Activated naive CD8-positive, alpha-beta T cell treated with anti-CD3 and anti-CD28 coated beads, Interleukin-2, amount 50 U/mL, for 24 hours (primary cell): ENCODE measurements around the gene UCP2.

Experiments used
- ATAC-seq: fragments of 150-1000 bp; cut with Tn5 transposase; one replicate; pipeline ENCODE4 v1.10.0; 2021
- DNase-seq: peaks from one replicate; pipeline ENCODE4 v3.0.0; 2021
- H3K27ac Mint-ChIP-seq: one replicate; pipeline ENCODE4 v1.8.0; 2021; ENCODE audit warnings: mild to moderate bottlenecking, mixed read lengths
- H3K27me3 Mint-ChIP-seq: one replicate; pipeline ENCODE4 v1.8.0; 2021; ENCODE audit warnings: mixed read lengths
- H3K36me3 Mint-ChIP-seq: one replicate; pipeline ENCODE4 v1.8.0; 2021; ENCODE audit warnings: low read depth, mixed read lengths
- H3K4me1 Mint-ChIP-seq: one replicate; pipeline ENCODE4 v1.8.0; 2021; ENCODE audit warnings: mixed read lengths
- H3K4me3 Mint-ChIP-seq: one replicate; pipeline ENCODE4 v1.8.0; 2021; ENCODE audit warnings: mild to moderate bottlenecking, moderate library complexity, mixed read lengths
- H3K9me3 Mint-ChIP-seq: one replicate; pipeline ENCODE4 v1.8.0; 2021; ENCODE audit warnings: mixed read lengths

Gene UCP2

GRCh38 chr11:74004759-74005615 lies 22.3 kb upstream of the UCP2 start:
- H3K4me1 Mint-ChIP-seq: peaks cover 70% of the 10 kb centered on the region
- H3K27ac Mint-ChIP-seq: peak overlapping the region; percentile 77
- peak; percentile 99 for ATAC-seq

GRCh38 chr11:74004046-74004695 lies 21.5 kb upstream of the UCP2 start:
- peak overlapping the region; percentile 52 for H3K27ac Mint-ChIP-seq
- no peak for DNase-seq
- peaks cover 4% of the 10 kb centered on the region for H3K36me3 Mint-ChIP-seq
- no peak overlapping the region for H3K4me3 Mint-ChIP-seq
- H3K4me1 Mint-ChIP-seq: peaks cover 72% of the 10 kb centered on the region
- H3K27me3 Mint-ChIP-seq: no peaks in the 10 kb centered on the region
- ATAC-seq: no peak
- H3K9me3 Mint-ChIP-seq: no peaks in the 10 kb centered on the region

More at GRCh38 chr11:74004759-74005615, 22.3 kb upstream of the UCP2 start:
- Mint-ChIP-seq H3K4me3 (peak overlapping the region; percentile 22), H3K27me3 (no peaks in the 10 kb centered on the region), H3K9me3 (no peaks in the 10 kb centered on the region), H3K36me3 (peaks cover 4% of the 10 kb centered on the region)
- peak; percentile 77 for DNase-seq

- peaks cover 4% of the 10 kb centered on the region for H3K36me3 Mint-ChIP-seq
Observed at GRCh38 chr11:74002832-74003231, 20.2 kb upstream of the UCP2 start.

GRCh38 chr11:74001822-74002286 lies 19.2 kb upstream of the UCP2 start:
- ATAC-seq: no peak
- DNase-seq: no peak
- no peak overlapping the region for H3K4me3 Mint-ChIP-seq
- H3K9me3 Mint-ChIP-seq: no peaks in the 10 kb centered on the region
- no peaks in the 10 kb centered on the region for H3K27me3 Mint-ChIP-seq
- H3K4me1 Mint-ChIP-seq: peaks cover 72% of the 10 kb centered on the region
- H3K36me3 Mint-ChIP-seq: peaks cover 4% of the 10 kb centered on the region
- H3K27ac Mint-ChIP-seq: peak overlapping the region; percentile 50

More at GRCh38 chr11:74002832-74003231, 20.2 kb upstream of the UCP2 start:
- H3K27ac Mint-ChIP-seq: no peak overlapping the region
- H3K4me3 Mint-ChIP-seq: no peak overlapping the region
- DNase-seq (no peak), ATAC-seq (no peak)
- no peaks in the 10 kb centered on the region for H3K9me3 Mint-ChIP-seq
- no peaks in the 10 kb centered on the region for H3K27me3 Mint-ChIP-seq
- peaks cover 70% of the 10 kb centered on the region for H3K4me1 Mint-ChIP-seq

- Mint-ChIP-seq H3K36me3 (peaks cover 4% of the 10 kb centered on the region), H3K4me3 (no peak overlapping the region), H3K4me1 (peaks cover 72% of the 10 kb centered on the region), H3K27ac (peak overlapping the region; percentile 68), H3K27me3 (no peaks in the 10 kb centered on the region), H3K9me3 (no peaks in the 10 kb centered on the region)
- DNase-seq (no peak), ATAC-seq (no peak)
Observed at GRCh38 chr11:74000307-74001133, 17.9 kb upstream of the UCP2 start.

- no peaks in the 10 kb centered on the region for H3K27me3 Mint-ChIP-seq
- ATAC-seq (no peak), DNase-seq (no peak)
- H3K9me3 Mint-ChIP-seq: no peaks in the 10 kb centered on the region
- peaks cover 4% of the 10 kb centered on the region for H3K36me3 Mint-ChIP-seq
- peak overlapping the region; percentile 68 for H3K27ac Mint-ChIP-seq
- peaks cover 72% of the 10 kb centered on the region for H3K4me1 Mint-ChIP-seq
- H3K4me3 Mint-ChIP-seq: peak overlapping the region; percentile 19
Observed at GRCh38 chr11:73999581-74000306, 17.1 kb upstream of the UCP2 start.

- peaks cover 75% of the 10 kb centered on the region for H3K4me1 Mint-ChIP-seq
- peak overlapping the region; percentile 19 for H3K4me3 Mint-ChIP-seq
- H3K9me3 Mint-ChIP-seq: no peaks in the 10 kb centered on the region
- no peaks in the 10 kb centered on the region for H3K27me3 Mint-ChIP-seq
- ATAC-seq (no peak), DNase-seq (no peak)
- H3K27ac Mint-ChIP-seq: peak overlapping the region; percentile 68
- H3K36me3 Mint-ChIP-seq: peaks cover 4% of the 10 kb centered on the region
Observed at GRCh38 chr11:73998846-73999575, 16.4 kb upstream of the UCP2 start.

- ATAC-seq (no peak), DNase-seq (no peak)
- H3K27ac Mint-ChIP-seq: peak overlapping the region; percentile 52
- H3K27me3 Mint-ChIP-seq: no peaks in the 10 kb centered on the region
- H3K9me3 Mint-ChIP-seq: no peaks in the 10 kb centered on the region
- H3K4me1 Mint-ChIP-seq: peaks cover 81% of the 10 kb centered on the region
- H3K36me3 Mint-ChIP-seq: no peaks in the 10 kb centered on the region
- H3K4me3 Mint-ChIP-seq: peak overlapping the region; percentile 19
Observed at GRCh38 chr11:73997120-73997770, 14.6 kb upstream of the UCP2 start.

- ATAC-seq (no peak), DNase-seq (no peak)
- Mint-ChIP-seq H3K9me3 (no peaks in the 10 kb centered on the region), H3K27ac (peak overlapping the region; percentile 92), H3K27me3 (no peaks in the 10 kb centered on the region), H3K36me3 (no peaks in the 10 kb centered on the region), H3K4me1 (peaks cover 89% of the 10 kb centered on the region), H3K4me3 (peak overlapping the region; percentile 53)
Observed at GRCh38 chr11:73996161-73996747, 13.6 kb upstream of the UCP2 start.

GRCh38 chr11:73995731-73996130 lies 13.1 kb upstream of the UCP2 start:
- Mint-ChIP-seq H3K27me3 (no peaks in the 10 kb centered on the region), H3K4me1 (peaks cover 89% of the 10 kb centered on the region), H3K9me3 (no peaks in the 10 kb centered on the region), H3K36me3 (no peaks in the 10 kb centered on the region), H3K27ac (peak overlapping the region; percentile 92), H3K4me3 (peak overlapping the region; percentile 53)
- ATAC-seq (peak; percentile 81), DNase-seq (no peak)

GRCh38 chr11:73995247-73995646 lies 12.6 kb upstream of the UCP2 start:
- DNase-seq (no peak), ATAC-seq (peak; percentile 78)
- H3K27me3 Mint-ChIP-seq: no peaks in the 10 kb centered on the region
- no peaks in the 10 kb centered on the region for H3K9me3 Mint-ChIP-seq
- H3K4me1 Mint-ChIP-seq: peaks cover 89% of the 10 kb centered on the region
- peak overlapping the region; percentile 53 for H3K4me3 Mint-ChIP-seq
- no peaks in the 10 kb centered on the region for H3K36me3 Mint-ChIP-seq
- peak overlapping the region; percentile 92 for H3K27ac Mint-ChIP-seq

- Mint-ChIP-seq H3K27me3 (no peaks in the 10 kb centered on the region), H3K36me3 (no peaks in the 10 kb centered on the region), H3K4me3 (no peak overlapping the region), H3K27ac (peak overlapping the region; percentile 65), H3K9me3 (no peaks in the 10 kb centered on the region), H3K4me1 (peaks cover 61% of the 10 kb centered on the region)
- ATAC-seq: no peak
- no peak for DNase-seq
Observed at GRCh38 chr11:73991471-73992006, 8.9 kb upstream of the UCP2 start.
